GM15510 (cell line): Measurements from ENCODE around the gene ERG.

Source experiments
- POLR2A ChIP-seq: IDR thresholded peaks from 3 replicates; pipeline ENCODE4 v1.6.1; 2011; ENCODE audit warnings: borderline replicate concordance; ENCODE audit not compliant: insufficient read length; ENCODE audit errors: extremely low read depth

ERG gene

GRCh38 chr21:38436341-38436740, 61.9 kb downstream of the ERG start:
- TF ChIP-seq POLR2A, result no peak

GRCh38 chr21:38434913-38435533, 63.3 kb downstream of the ERG start:
- TF ChIP-seq POLR2A, result no peak

GRCh38 chr21:38433471-38433870, 64.8 kb downstream of the ERG start:
- no peak for TF ChIP-seq POLR2A

GRCh38 chr21:38430401-38430984, 67.8 kb downstream of the ERG start:
- no peak for TF ChIP-seq POLR2A

GRCh38 chr21:38429011-38429410, 69.3 kb downstream of the ERG start:
- TF ChIP-seq POLR2A, result no peak

GRCh38 chr21:38428211-38428610, 70.1 kb downstream of the ERG start:
- no peak for TF ChIP-seq POLR2A

GRCh38 chr21:38424305-38425019, 73.8 kb downstream of the ERG start:
- no peak for TF ChIP-seq POLR2A

GRCh38 chr21:38422082-38422481, 76.2 kb downstream of the ERG start:
- no peak for TF ChIP-seq POLR2A

- no peak for TF ChIP-seq POLR2A
These were observed 78.1 kb downstream of the ERG start for GRCh38 chr21:38420140-38420539.

GRCh38 chr21:38417726-38418125, 80.6 kb downstream of the ERG start:
- no peak for TF ChIP-seq POLR2A

GRCh38 chr21:38416791-38417190, 81.5 kb downstream of the ERG start:
- TF ChIP-seq POLR2A, result no peak

- TF ChIP-seq POLR2A, result no peak
These were observed 84.2 kb downstream of the ERG start for GRCh38 chr21:38413958-38414548.

GRCh38 chr21:38410466-38410865, 87.8 kb downstream of the ERG start:
- TF ChIP-seq POLR2A, result no peak

GRCh38 chr21:38409907-38410306, 88.4 kb downstream of the ERG start:
- TF ChIP-seq POLR2A, result no peak

- TF ChIP-seq POLR2A, result no peak
These were observed 94.1 kb downstream of the ERG start for GRCh38 chr21:38404177-38404576.

- no peak for TF ChIP-seq POLR2A
These were observed 95.5 kb downstream of the ERG start for GRCh38 chr21:38402795-38403194.

- no peak for TF ChIP-seq POLR2A
These were observed 96.0 kb downstream of the ERG start for GRCh38 chr21:38402291-38402690.
